Measurements from ENCODE around the gene NOTUM. TPM values are rescaled to one million over a fixed set of nuclear protein-coding genes. Genes with fewer than 3 reads are reported as not detected.

NOTUM gene
- total and polyA plus RNA-seq, 2 experiments from 2014 or later: 0.29 to 1.6 TPM

DNA sequence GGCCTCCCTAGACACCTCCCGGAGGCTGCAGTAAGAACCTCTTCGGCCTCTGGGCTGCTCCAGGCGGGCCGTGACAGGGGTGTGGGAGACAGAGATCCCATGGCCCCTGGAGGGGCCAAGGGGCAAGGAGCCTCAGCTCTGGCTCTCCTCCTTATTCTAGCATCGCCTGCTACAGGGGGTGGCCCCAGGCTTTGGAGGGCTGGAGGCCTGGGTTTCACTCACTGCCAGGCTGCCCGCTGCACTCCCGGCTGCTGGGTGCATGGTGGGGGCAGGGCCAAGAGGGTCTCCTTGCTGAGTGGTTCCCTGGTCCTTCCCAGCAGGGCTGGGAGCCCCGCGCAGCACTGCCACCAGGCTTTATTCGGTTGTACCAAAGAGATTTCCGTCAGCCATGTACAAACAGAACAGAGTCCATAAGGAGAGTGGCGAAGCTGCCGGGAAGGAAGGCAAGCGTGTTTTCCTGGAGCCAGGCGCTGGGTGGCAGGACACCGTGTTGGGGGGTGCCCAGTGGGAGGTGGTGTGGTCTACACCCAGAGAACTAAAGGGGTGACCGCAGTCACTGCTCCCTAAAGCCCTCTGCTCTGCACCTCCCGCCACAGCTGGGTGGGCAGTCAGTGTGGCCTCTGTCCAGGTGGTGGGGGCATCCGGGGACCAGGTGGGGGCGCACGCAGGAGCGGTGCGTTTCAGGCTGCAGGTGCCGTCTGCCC is 56.9 kb downstream of the NOTUM start:
- H3K4me3 ChIP-seq: no peak overlapping the region
- Mint-ChIP-seq H3K36me3 (ENCODE audit: low read depth) (peaks cover 9% of the 10 kb centered on the region), H3K4me1 (peaks cover 3% of the 10 kb centered on the region; the same call in 2 of the 3 replicates), H3K9me3 (no peaks in the 10 kb centered on the region), H3K27me3 (ENCODE audit: insufficient read depth, low read depth, poor library complexity) (peaks cover 19% of the 10 kb centered on the region), H3K4me3 (no peak overlapping the region), H3K27ac (no peak overlapping the region)
- H3K36me3 ChIP-seq (ENCODE audit: insufficient read depth): peaks cover 6% of the 10 kb centered on the region; the same call in 1 of the 2 replicates
- H3K4me1 ChIP-seq (ENCODE audit: insufficient read depth): no peaks in the 10 kb centered on the region; the same call in 1 of the 2 replicates
- no peak overlapping the region for H3K4me2 ChIP-seq
- no peak overlapping the region for H3K27ac ChIP-seq (ENCODE audit: low read depth)
- H3F3A ChIP-seq (replicated peaks; ENCODE audit: low read depth): peaks cover 15% of the 10 kb centered on the region
- TF ChIP-seq, protein P1, sequence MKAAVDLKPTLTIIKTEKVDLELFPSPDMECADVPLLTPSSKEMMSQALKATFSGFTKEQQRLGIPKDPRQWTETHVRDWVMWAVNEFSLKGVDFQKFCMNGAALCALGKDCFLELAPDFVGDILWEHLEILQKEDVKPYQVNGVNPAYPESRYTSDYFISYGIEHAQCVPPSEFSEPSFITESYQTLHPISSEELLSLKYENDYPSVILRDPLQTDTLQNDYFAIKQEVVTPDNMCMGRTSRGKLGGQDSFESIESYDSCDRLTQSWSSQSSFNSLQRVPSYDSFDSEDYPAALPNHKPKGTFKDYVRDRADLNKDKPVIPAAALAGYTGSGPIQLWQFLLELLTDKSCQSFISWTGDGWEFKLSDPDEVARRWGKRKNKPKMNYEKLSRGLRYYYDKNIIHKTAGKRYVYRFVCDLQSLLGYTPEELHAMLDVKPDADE (IDR thresholded peaks at IDR 0.05): no peak
- TF ChIP-seq JUNB (IDR thresholded peaks at IDR 0.05; ENCODE audit: unreplicated experiment): no peak
- TF ChIP-seq, protein P2, sequence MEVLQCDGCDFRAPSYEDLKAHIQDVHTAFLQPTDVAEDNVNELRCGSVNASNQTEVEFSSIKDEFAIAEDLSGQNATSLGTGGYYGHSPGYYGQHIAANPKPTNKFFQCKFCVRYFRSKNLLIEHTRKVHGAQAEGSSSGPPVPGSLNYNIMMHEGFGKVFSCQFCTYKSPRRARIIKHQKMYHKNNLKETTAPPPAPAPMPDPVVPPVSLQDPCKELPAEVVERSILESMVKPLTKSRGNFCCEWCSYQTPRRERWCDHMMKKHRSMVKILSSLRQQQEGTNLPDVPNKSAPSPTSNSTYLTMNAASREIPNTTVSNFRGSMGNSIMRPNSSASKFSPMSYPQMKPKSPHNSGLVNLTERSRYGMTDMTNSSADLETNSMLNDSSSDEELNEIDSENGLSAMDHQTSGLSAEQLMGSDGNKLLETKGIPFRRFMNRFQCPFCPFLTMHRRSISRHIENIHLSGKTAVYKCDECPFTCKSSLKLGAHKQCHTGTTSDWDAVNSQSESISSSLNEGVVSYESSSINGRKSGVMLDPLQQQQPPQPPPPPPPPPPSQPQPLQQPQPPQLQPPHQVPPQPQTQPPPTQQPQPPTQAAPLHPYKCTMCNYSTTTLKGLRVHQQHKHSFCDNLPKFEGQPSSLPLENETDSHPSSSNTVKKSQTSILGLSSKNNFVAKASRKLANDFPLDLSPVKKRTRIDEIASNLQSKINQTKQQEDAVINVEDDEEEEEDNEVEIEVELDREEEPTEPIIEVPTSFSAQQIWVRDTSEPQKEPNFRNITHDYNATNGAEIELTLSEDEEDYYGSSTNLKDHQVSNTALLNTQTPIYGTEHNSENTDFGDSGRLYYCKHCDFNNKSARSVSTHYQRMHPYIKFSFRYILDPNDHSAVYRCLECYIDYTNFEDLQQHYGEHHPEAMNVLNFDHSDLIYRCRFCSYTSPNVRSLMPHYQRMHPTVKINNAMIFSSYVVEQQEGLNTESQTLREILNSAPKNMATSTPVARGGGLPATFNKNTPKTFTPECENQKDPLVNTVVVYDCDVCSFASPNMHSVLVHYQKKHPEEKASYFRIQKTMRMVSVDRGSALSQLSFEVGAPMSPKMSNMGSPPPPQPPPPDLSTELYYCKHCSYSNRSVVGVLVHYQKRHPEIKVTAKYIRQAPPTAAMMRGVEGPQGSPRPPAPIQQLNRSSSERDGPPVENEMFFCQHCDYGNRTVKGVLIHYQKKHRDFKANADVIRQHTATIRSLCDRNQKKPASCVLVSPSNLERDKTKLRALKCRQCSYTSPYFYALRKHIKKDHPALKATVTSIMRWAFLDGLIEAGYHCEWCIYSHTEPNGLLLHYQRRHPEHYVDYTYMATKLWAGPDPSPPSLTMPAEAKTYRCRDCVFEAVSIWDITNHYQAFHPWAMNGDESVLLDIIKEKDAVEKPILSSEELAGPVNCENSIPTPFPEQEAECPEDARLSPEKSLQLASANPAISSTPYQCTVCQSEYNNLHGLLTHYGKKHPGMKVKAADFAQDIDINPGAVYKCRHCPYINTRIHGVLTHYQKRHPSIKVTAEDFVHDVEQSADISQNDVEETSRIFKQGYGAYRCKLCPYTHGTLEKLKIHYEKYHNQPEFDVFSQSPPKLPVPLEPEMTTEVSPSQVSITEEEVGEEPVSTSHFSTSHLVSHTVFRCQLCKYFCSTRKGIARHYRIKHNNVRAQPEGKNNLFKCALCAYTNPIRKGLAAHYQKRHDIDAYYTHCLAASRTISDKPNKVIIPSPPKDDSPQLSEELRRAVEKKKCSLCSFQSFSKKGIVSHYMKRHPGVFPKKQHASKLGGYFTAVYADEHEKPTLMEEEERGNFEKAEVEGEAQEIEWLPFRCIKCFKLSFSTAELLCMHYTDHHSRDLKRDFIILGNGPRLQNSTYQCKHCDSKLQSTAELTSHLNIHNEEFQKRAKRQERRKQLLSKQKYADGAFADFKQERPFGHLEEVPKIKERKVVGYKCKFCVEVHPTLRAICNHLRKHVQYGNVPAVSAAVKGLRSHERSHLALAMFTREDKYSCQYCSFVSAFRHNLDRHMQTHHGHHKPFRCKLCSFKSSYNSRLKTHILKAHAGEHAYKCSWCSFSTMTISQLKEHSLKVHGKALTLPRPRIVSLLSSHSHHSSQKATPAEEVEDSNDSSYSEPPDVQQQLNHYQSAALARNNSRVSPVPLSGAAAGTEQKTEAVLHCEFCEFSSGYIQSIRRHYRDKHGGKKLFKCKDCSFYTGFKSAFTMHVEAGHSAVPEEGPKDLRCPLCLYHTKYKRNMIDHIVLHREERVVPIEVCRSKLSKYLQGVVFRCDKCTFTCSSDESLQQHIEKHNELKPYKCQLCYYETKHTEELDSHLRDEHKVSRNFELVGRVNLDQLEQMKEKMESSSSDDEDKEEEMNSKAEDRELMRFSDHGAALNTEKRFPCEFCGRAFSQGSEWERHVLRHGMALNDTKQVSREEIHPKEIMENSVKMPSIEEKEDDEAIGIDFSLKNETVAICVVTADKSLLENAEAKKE (CRISPR knock-in tag; IDR thresholded peaks at IDR 0.05): no peak
- no peak for TF ChIP-seq ZNF114 (CRISPR knock-in tag; IDR thresholded peaks at IDR 0.05)
- no peak for TF ChIP-seq NANOG (IDR thresholded peaks at IDR 0.05; ENCODE audit: borderline replicate concordance)
- TF ChIP-seq EZH2 (IDR thresholded peaks at IDR 0.05; ENCODE audit: low read depth, unreplicated experiment): no peak
- TF ChIP-seq POLR2AphosphoS5 (IDR thresholded peaks at IDR 0.05; ENCODE audit: low read depth): no peak
- no peak for TF ChIP-seq STAT1 (IDR thresholded peaks at IDR 0.05; ENCODE audit: unreplicated experiment)
- TF ChIP-seq, protein P3, sequence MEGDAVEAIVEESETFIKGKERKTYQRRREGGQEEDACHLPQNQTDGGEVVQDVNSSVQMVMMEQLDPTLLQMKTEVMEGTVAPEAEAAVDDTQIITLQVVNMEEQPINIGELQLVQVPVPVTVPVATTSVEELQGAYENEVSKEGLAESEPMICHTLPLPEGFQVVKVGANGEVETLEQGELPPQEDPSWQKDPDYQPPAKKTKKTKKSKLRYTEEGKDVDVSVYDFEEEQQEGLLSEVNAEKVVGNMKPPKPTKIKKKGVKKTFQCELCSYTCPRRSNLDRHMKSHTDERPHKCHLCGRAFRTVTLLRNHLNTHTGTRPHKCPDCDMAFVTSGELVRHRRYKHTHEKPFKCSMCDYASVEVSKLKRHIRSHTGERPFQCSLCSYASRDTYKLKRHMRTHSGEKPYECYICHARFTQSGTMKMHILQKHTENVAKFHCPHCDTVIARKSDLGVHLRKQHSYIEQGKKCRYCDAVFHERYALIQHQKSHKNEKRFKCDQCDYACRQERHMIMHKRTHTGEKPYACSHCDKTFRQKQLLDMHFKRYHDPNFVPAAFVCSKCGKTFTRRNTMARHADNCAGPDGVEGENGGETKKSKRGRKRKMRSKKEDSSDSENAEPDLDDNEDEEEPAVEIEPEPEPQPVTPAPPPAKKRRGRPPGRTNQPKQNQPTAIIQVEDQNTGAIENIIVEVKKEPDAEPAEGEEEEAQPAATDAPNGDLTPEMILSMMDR (conservative IDR thresholded peaks at IDR 0.05; ENCODE audit: low read depth in 2 of 2): no peak
- TF ChIP-seq EZH2phosphoT487 (IDR thresholded peaks at IDR 0.05; ENCODE audit: unreplicated experiment): no peak
- TF ChIP-seq CREB1 (CRISPR knock-in tag; IDR thresholded peaks at IDR 0.05; ENCODE audit: low read depth): no peak
- ATAC-seq (no peak), DNase-seq (ENCODE audit: low spot score) (no peak)
- peaks cover 18% of the 10 kb centered on the region for H3K27me3 ChIP-seq (ENCODE audit: insufficient read depth)
- no peaks in the 10 kb centered on the region for H4K20me1 ChIP-seq (replicated peaks; ENCODE audit: insufficient read depth)
- no peaks in the 10 kb centered on the region for H3K9me2 ChIP-seq (ENCODE audit: insufficient read depth)
- H2AFZ ChIP-seq: no peak overlapping the region
- no peaks in the 10 kb centered on the region for H3K79me2 ChIP-seq (replicated peaks; ENCODE audit: insufficient read depth)

Measured in GM23338 (cell line).